Measurements from ENCODE around the gene TMEM156.

DNA sequence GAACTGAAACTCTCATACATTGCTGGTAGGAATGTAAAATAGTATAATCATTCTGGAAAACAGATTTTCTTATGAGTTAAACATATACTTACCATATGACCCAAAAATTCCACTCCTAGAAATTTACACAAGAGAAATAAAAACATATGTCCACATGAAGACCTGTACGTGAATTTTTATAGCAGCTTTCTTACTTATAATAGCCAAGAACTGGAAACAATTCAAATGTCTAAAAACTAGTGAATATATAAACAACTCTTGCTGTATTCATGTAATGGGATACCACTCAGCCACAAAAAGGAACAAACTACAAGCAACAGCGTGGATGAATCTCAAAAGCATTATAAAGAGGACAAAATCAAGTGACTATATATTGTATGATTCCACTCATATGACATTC lies 27.5 kb downstream of the TMEM156 start:
- TF ChIP-seq, protein P1, sequence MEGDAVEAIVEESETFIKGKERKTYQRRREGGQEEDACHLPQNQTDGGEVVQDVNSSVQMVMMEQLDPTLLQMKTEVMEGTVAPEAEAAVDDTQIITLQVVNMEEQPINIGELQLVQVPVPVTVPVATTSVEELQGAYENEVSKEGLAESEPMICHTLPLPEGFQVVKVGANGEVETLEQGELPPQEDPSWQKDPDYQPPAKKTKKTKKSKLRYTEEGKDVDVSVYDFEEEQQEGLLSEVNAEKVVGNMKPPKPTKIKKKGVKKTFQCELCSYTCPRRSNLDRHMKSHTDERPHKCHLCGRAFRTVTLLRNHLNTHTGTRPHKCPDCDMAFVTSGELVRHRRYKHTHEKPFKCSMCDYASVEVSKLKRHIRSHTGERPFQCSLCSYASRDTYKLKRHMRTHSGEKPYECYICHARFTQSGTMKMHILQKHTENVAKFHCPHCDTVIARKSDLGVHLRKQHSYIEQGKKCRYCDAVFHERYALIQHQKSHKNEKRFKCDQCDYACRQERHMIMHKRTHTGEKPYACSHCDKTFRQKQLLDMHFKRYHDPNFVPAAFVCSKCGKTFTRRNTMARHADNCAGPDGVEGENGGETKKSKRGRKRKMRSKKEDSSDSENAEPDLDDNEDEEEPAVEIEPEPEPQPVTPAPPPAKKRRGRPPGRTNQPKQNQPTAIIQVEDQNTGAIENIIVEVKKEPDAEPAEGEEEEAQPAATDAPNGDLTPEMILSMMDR (conservative IDR thresholded peaks at IDR 0.05 in 1 of 2, IDR thresholded peaks at IDR 0.05 in 1 of 2; ENCODE audit: low read depth in 1 of 2, low read length in 2 of 2): no peak
- no peak for TF ChIP-seq EZH2 (IDR thresholded peaks at IDR 0.05; ENCODE audit: low read length, missing control alignments)

Measured in fibroblast of lung (primary cell).